Heart left ventricle (tissue), 13 donors: ENCODE data around the gene HIVEP1.

Source experiments
- POLR2A ChIP-seq, 2 donors: fragments of 450-650 bp; IDR thresholded peaks; one replicate each; pipeline ENCODE4 v1.6.1; 2017; ENCODE audit warnings: antibody characterized with exemption in 2 of 2, mild to moderate bottlenecking in 2 of 2, moderate library complexity in 2 of 2
- TF ChIP-seq, protein P1 (sequence below), 12 donors: fragments of 200-600 bp; sonication (generic) in 4 of 12; IDR thresholded peaks; one replicate each; pipeline versions ENCODE4 v1.5.0 to v1.8.0; 2018 to 2022; ENCODE audit warnings: antibody characterized with exemption in 12 of 12, mild to moderate bottlenecking in 5 of 12
- donor health status: ischemic (EF 13 %, LVEDD 7.1; RV severe dilation, severe dysfunction).
- donor health status: DM: no; HTN: yes; CAD: no.
- donor health status: DM: no; HTN: no; CAD: no.
- donor health status: ischemic (EF 25% LVEDD 6.9; RV normal size, moderate dysfunction).
- donor health status: ischemic (EF 25% LVEDD 5.7; RV mildly dilated, moderate dysfunction).
- donor health status: ischemic (EF 35%, LVEDD 5.7; RV mildly dilated, moderate dysfunction).
- donor health status: nonischemic (EF 11% LVEDD 7.7; RV severe dilation, severe dysfunction).
- donor health status: DM: yes; HTN: yes; CAD: no.
- donor health status: PGD.
- donor health status: ischemic (EF 29% LVEDD 5.4; RV normal size, mild dysfunction).
- donor health status: nonischemic (EF 23%, LVEDD 6.1; RV moderate dilation, normal function).

DNA sequence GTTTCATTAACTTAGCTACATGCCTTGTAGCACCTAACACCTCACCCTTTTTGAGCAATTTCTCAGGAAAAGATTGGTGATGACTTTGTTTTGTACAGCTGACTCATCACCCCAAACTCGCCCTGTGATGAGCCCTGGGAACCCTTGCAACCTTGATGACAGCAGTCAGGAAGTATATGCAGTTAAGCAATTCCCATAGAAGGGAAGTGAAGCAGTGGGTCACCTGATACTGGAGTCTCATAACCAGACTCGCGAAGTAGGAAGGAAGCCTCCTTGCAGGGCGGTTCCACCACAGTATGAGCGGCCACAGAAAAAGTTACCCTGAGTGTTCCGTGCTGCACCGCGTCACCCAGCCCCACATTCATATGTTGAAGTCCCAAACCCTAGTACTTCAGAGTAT lies 196.1 kb downstream of the HIVEP1 start:
- TF ChIP-seq, protein P1, sequence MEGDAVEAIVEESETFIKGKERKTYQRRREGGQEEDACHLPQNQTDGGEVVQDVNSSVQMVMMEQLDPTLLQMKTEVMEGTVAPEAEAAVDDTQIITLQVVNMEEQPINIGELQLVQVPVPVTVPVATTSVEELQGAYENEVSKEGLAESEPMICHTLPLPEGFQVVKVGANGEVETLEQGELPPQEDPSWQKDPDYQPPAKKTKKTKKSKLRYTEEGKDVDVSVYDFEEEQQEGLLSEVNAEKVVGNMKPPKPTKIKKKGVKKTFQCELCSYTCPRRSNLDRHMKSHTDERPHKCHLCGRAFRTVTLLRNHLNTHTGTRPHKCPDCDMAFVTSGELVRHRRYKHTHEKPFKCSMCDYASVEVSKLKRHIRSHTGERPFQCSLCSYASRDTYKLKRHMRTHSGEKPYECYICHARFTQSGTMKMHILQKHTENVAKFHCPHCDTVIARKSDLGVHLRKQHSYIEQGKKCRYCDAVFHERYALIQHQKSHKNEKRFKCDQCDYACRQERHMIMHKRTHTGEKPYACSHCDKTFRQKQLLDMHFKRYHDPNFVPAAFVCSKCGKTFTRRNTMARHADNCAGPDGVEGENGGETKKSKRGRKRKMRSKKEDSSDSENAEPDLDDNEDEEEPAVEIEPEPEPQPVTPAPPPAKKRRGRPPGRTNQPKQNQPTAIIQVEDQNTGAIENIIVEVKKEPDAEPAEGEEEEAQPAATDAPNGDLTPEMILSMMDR (IDR thresholded peaks at IDR 0.05): no peak
- TF ChIP-seq POLR2A (IDR thresholded peaks at IDR 0.05): no peak
